OCI-LY1 (cell line): ENCODE results near the gene ITSN2.

Experiments used
- H2AFZ ChIP-seq: fragments of 200-600 bp; sonication (generic), shearing (Covaris generic); 2 replicates; pipeline ENCODE4 v1.6.0; 2014; ENCODE audit warnings: antibody characterized with exemption, mild to moderate bottlenecking, low read length
- H3F3A ChIP-seq: fragments of 200-600 bp; sonication (generic), shearing (Covaris generic); 2 replicates; pipeline ENCODE4 v1.6.0; 2014; ENCODE audit warnings: mild to moderate bottlenecking, antibody characterized with exemption, low read length, moderate library complexity; ENCODE audit not compliant: insufficient read depth
- H3K27ac ChIP-seq: fragments of 200-600 bp; sonication (generic); 2 replicates; pipeline ENCODE4 v1.5.1; 2014; ENCODE audit warnings: low read length, mixed run types, mild to moderate bottlenecking, low read depth; ENCODE audit not compliant: poor library complexity, severe bottlenecking
- H3K27me3 ChIP-seq: fragments of 200-600 bp; sonication (generic); 2 replicates; pipeline ENCODE4 v1.6.0; 2014; ENCODE audit warnings: antibody characterized with exemption, mild to moderate bottlenecking, low read length, moderate library complexity; ENCODE audit not compliant: insufficient read depth
- H3K36me3 ChIP-seq: fragments of 200-600 bp; sonication (generic); 2 replicates; pipeline ENCODE4 v1.6.1; 2014; ENCODE audit warnings: mild to moderate bottlenecking, antibody characterized with exemption, low read length, moderate library complexity, mixed read lengths; ENCODE audit not compliant: insufficient read depth
- H3K4me1 ChIP-seq: fragments of 200-600 bp; sonication (generic); 2 replicates; pipeline ENCODE4 v1.5.1; 2014; ENCODE audit warnings: mild to moderate bottlenecking, low read length, moderate library complexity; ENCODE audit not compliant: insufficient read depth, severe bottlenecking
- H3K4me2 ChIP-seq: fragments of 200-600 bp; sonication (generic), shearing (Covaris generic); 2 replicates; pipeline ENCODE4 v1.6.1; 2014; ENCODE audit warnings: low read length
- H3K4me3 ChIP-seq: fragments of 200-600 bp; sonication (generic); 2 replicates; pipeline ENCODE4 v1.5.1; 2014; ENCODE audit warnings: low read length, low read depth, mild to moderate bottlenecking, mixed read lengths; ENCODE audit not compliant: poor library complexity, severe bottlenecking
- H3K79me2 ChIP-seq: fragments of 200-600 bp; shearing (Covaris generic); 2 replicates; pipeline ENCODE4 v1.6.1; 2016; ENCODE audit warnings: mixed run types, low read length, mixed read lengths; ENCODE audit not compliant: insufficient read depth
- H3K9ac ChIP-seq: fragments of 200-600 bp; sonication (generic), shearing (Covaris generic); 2 replicates; pipeline ENCODE4 v1.6.1; 2014; ENCODE audit warnings: mild to moderate bottlenecking, low read length, mixed read lengths
- H3K9me2 ChIP-seq: fragments of 200-600 bp; sonication (generic), shearing (Covaris generic); 2 replicates; pipeline ENCODE4 v1.6.1; 2014; ENCODE audit warnings: low read depth, mild to moderate bottlenecking, low read length, mixed read lengths
- H3K9me3 ChIP-seq: fragments of 200-600 bp; shearing (Covaris generic); 2 replicates; pipeline ENCODE4 v1.6.1; 2014; ENCODE audit warnings: low read length, mixed read lengths
- H4K20me1 ChIP-seq: fragments of 200-600 bp; sonication (generic), shearing (Covaris generic); 2 replicates; pipeline ENCODE4 v1.6.0; 2016; ENCODE audit warnings: mild to moderate bottlenecking, low read length; ENCODE audit not compliant: insufficient read depth
- CTCF ChIP-seq: fragments of 200-600 bp; sonication (generic), shearing (Covaris generic); IDR thresholded peaks from 2 replicates; pipeline ENCODE4 v1.5.1; 2017; ENCODE audit warnings: mild to moderate bottlenecking, antibody characterized with exemption, low read length, moderate library complexity, mixed read lengths
- EZH2 ChIP-seq: fragments of 200-600 bp; sonication (generic), shearing (Covaris generic); IDR thresholded peaks from 2 replicates; pipeline ENCODE4 v1.8.0; 2017; ENCODE audit warnings: borderline replicate concordance, mixed run types, mild to moderate bottlenecking, antibody characterized with exemption, low read length, moderate library complexity, mixed read lengths

ITSN2 gene

GRCh38 chr2:24345937-24346336 is 14.4 kb downstream of the ITSN2 start:
- H3K4me3 ChIP-seq, result no peak overlapping the region
- peaks cover 100% of the 10 kb centered on the region for H3K79me2 ChIP-seq
- no peak overlapping the region; the same call in 1 of the 2 replicates for H3K4me2 ChIP-seq
- no peaks in the 10 kb centered on the region; the same call in 1 of the 2 replicates for H3K36me3 ChIP-seq
- no peak overlapping the region for H3K9ac ChIP-seq
- peaks cover 70% of the 10 kb centered on the region for H3K4me1 ChIP-seq
- no peaks in the 10 kb centered on the region for H3K27me3 ChIP-seq
- H2AFZ ChIP-seq, result no peak overlapping the region
- H4K20me1 ChIP-seq, result no peaks in the 10 kb centered on the region
- H3K9me2 ChIP-seq, result no peaks in the 10 kb centered on the region
- H3F3A ChIP-seq, result no peaks in the 10 kb centered on the region
- H3K9me3 ChIP-seq, result no peaks in the 10 kb centered on the region
- no peak for TF ChIP-seq CTCF
- no peak for TF ChIP-seq EZH2
- H3K27ac ChIP-seq, result no peak overlapping the region

- no peaks in the 10 kb centered on the region for H3K9me2 ChIP-seq
- H3K4me2 ChIP-seq, result peak overlapping the region; percentile 22; the same call in 1 of the 2 replicates
- H3K9me3 ChIP-seq, result no peaks in the 10 kb centered on the region
- no peaks in the 10 kb centered on the region for H3F3A ChIP-seq
- peaks cover 70% of the 10 kb centered on the region for H3K4me1 ChIP-seq
- no peaks in the 10 kb centered on the region for H3K36me3 ChIP-seq
- peaks cover 95% of the 10 kb centered on the region for H3K79me2 ChIP-seq
- H3K9ac ChIP-seq, result no peak overlapping the region
- H3K27ac ChIP-seq, result peak overlapping the region; percentile 80
- H4K20me1 ChIP-seq, result 0 out of 2 replicates have a peak, but pooled peaks cover 2% of the 10 kb centered on the region
- TF ChIP-seq CTCF (no peak), EZH2 (no peak)
- H3K27me3 ChIP-seq, result no peaks in the 10 kb centered on the region
- H3K4me3 ChIP-seq, result no peak overlapping the region
- no peak overlapping the region for H2AFZ ChIP-seq
Observed at GRCh38 chr2:24343225-24343882, 17.0 kb downstream of the ITSN2 start.

GRCh38 chr2:24342110-24342910 is 18.0 kb downstream of the ITSN2 start:
- Histone ChIP-seq H3K4me1 (peaks cover 77% of the 10 kb centered on the region), H3K9ac (no peak overlapping the region), H4K20me1 (0 out of 2 replicates have a peak, but pooled peaks cover 2% of the 10 kb centered on the region), H3K9me3 (no peaks in the 10 kb centered on the region), H3K4me2 (peak overlapping the region; percentile 37; the same call in 1 of the 2 replicates), H3K27ac (peak overlapping the region; percentile 80), H3K4me3 (no peak overlapping the region), H3K79me2 (peaks cover 93% of the 10 kb centered on the region), H3K27me3 (no peaks in the 10 kb centered on the region), H3F3A (no peaks in the 10 kb centered on the region), H3K36me3 (no peaks in the 10 kb centered on the region), H3K9me2 (no peaks in the 10 kb centered on the region), H2AFZ (no peak overlapping the region)
- TF ChIP-seq CTCF, result no peak
- TF ChIP-seq EZH2, result no peak
